Parathyroid adenoma (tissue), 2 donors: ENCODE measurements around the gene PPIF.

Experiments used
- H2AFZ ChIP-seq: fragments of 300-600 bp; sonication (generic); one replicate; pipeline ENCODE4 v1.7.0; 2017; ENCODE audit warnings: antibody characterized with exemption, mild to moderate bottlenecking
- H3K27ac ChIP-seq: fragments of 300-600 bp; sonication (generic); one replicate; pipeline ENCODE4 v1.7.0; 2017
- H3K27me3 ChIP-seq: fragments of 300-600 bp; sonication (generic); one replicate; pipeline ENCODE4 v1.7.0; 2017; ENCODE audit warnings: low read length; ENCODE audit not compliant: control insufficient read depth, insufficient read depth
- H3K36me3 ChIP-seq: fragments of 300-600 bp; sonication (generic); one replicate; pipeline ENCODE4 v1.7.0; 2017; ENCODE audit warnings: low read length; ENCODE audit not compliant: control insufficient read depth, insufficient read depth
- H3K4me1 ChIP-seq: fragments of 300-600 bp; sonication (generic); one replicate; pipeline ENCODE4 v1.7.0; 2017; ENCODE audit warnings: control low read depth
- H3K4me2 ChIP-seq: fragments of 300-600 bp; sonication (generic); one replicate; pipeline ENCODE4 v1.7.0; 2017; ENCODE audit warnings: low read length
- H3K4me3 ChIP-seq: fragments of 300-600 bp; sonication (generic); one replicate; pipeline ENCODE4 v1.7.0; 2017; ENCODE audit warnings: low read depth, low read length
- H3K79me2 ChIP-seq: fragments of 300-600 bp; sonication (generic); one replicate; pipeline ENCODE4 v1.7.0; 2017; ENCODE audit warnings: control low read depth
- H3K9ac ChIP-seq: fragments of 300-600 bp; sonication (generic); one replicate; pipeline ENCODE4 v1.7.0; 2017; ENCODE audit warnings: mild to moderate bottlenecking
- H3K9me3 ChIP-seq: fragments of 300-600 bp; sonication (generic); one replicate; pipeline ENCODE4 v1.7.0; 2017; ENCODE audit warnings: low read length; ENCODE audit not compliant: control insufficient read depth
- CTCF ChIP-seq: fragments of 300-600 bp; sonication (generic); IDR thresholded peaks from one replicate; pipeline ENCODE4 v1.7.0; 2017; ENCODE audit warnings: antibody characterized with exemption, mild to moderate bottlenecking
- donor health status: primary hyperparathyroidism.

The PPIF gene

GRCh38 chr10:79323602-79324001 is 23.7 kb upstream of the PPIF start:
- Histone ChIP-seq H3K27me3 (no peaks in the 10 kb centered on the region), H3K9ac (no peak overlapping the region), H3K27ac (no peak overlapping the region), H3K36me3 (no peaks in the 10 kb centered on the region), H3K4me3 (no peak overlapping the region), H3K4me2 (no peak overlapping the region), H3K9me3 (no peaks in the 10 kb centered on the region), H3K79me2 (no peaks in the 10 kb centered on the region), H3K4me1 (no peaks in the 10 kb centered on the region), H2AFZ (no peak overlapping the region)
- TF ChIP-seq CTCF, result no peak

GRCh38 chr10:79324032-79324695 is 23.1 kb upstream of the PPIF start:
- H3K4me2 ChIP-seq, result no peak overlapping the region
- no peak overlapping the region for H3K4me3 ChIP-seq
- no peaks in the 10 kb centered on the region for H3K4me1 ChIP-seq
- H3K27ac ChIP-seq, result no peak overlapping the region
- no peak overlapping the region for H2AFZ ChIP-seq
- H3K9ac ChIP-seq, result no peak overlapping the region
- no peaks in the 10 kb centered on the region for H3K36me3 ChIP-seq
- no peak for TF ChIP-seq CTCF
- no peaks in the 10 kb centered on the region for H3K9me3 ChIP-seq
- no peaks in the 10 kb centered on the region for H3K79me2 ChIP-seq
- H3K27me3 ChIP-seq, result no peaks in the 10 kb centered on the region

GRCh38 chr10:79326361-79327089 is 20.7 kb upstream of the PPIF start:
- H3K9ac ChIP-seq, result no peak overlapping the region
- no peaks in the 10 kb centered on the region for H3K27me3 ChIP-seq
- no peak overlapping the region for H3K4me2 ChIP-seq

GRCh38 chr10:79327090-79327457 is 20.2 kb upstream of the PPIF start:
- Histone ChIP-seq H3K36me3 (no peaks in the 10 kb centered on the region), H3K9ac (no peak overlapping the region), H3K9me3 (no peaks in the 10 kb centered on the region), H3K27ac (no peak overlapping the region), H3K4me1 (no peaks in the 10 kb centered on the region), H3K4me2 (no peak overlapping the region), H2AFZ (no peak overlapping the region), H3K79me2 (no peaks in the 10 kb centered on the region), H3K27me3 (no peaks in the 10 kb centered on the region), H3K4me3 (no peak overlapping the region)
- no peak for TF ChIP-seq CTCF

More at GRCh38 chr10:79326361-79327089, 20.7 kb upstream of the PPIF start:
- Histone ChIP-seq H3K4me3 (no peak overlapping the region), H3K36me3 (no peaks in the 10 kb centered on the region), H3K9me3 (no peaks in the 10 kb centered on the region), H2AFZ (no peak overlapping the region), H3K27ac (no peak overlapping the region), H3K4me1 (no peaks in the 10 kb centered on the region), H3K79me2 (no peaks in the 10 kb centered on the region)
- TF ChIP-seq CTCF, result no peak
